WERI-Rb-1 (cell line): ENCODE measurements around the gene CACNA2D2.
A peak's percentile ranks its signal among the peaks of the same experiment; 100 is the strongest.

Experiments
- DNase-seq: peaks from one replicate; pipeline ENCODE4 v3.0.0-alpha.2; 2020
- H3K27ac ChIP-seq: fragments of 250-450 bp; sonication (Bioruptor Pico); 2 replicates; pipeline ENCODE4 v1.5.1; 2020; ENCODE audit warnings: mild to moderate bottlenecking, moderate library complexity
- H3K27me3 ChIP-seq: fragments of 250-450 bp; sonication (Bioruptor Pico); 2 replicates; pipeline ENCODE4 v1.5.1; 2021; ENCODE audit warnings: mild to moderate bottlenecking, low read depth, moderate library complexity; ENCODE audit not compliant: insufficient read depth, severe bottlenecking
- H3K36me3 ChIP-seq: fragments of 250-450 bp; sonication (Bioruptor Pico); 2 replicates; pipeline ENCODE4 v1.5.1; 2020; ENCODE audit warnings: mild to moderate bottlenecking, moderate library complexity
- H3K4me3 ChIP-seq: 2 replicates; pipeline ENCODE4 v1.5.1; 2011; ENCODE audit warnings: low read depth, mild to moderate bottlenecking, control low read depth, low read length
- H3K9me3 ChIP-seq: fragments of 250-450 bp; sonication (Bioruptor Pico); 2 replicates; pipeline ENCODE4 v1.5.1; 2021; ENCODE audit warnings: mild to moderate bottlenecking, moderate library complexity; ENCODE audit not compliant: severe bottlenecking
- CTCF ChIP-seq: IDR thresholded peaks from 2 replicates; pipeline ENCODE4 v1.5.1; 2011; ENCODE audit warnings: low read depth, mild to moderate bottlenecking, control low read depth, inconsistent platforms, low read length

Gene CACNA2D2

GRCh38 chr3:50487181-50487580 lies 16.3 kb downstream of the CACNA2D2 start:
- peak; percentile 24; the same call in 1 of the 2 replicates for TF ChIP-seq CTCF
- no peak for DNase-seq
- H3K27me3 ChIP-seq: no peaks in the 10 kb centered on the region

GRCh38 chr3:50486219-50486888 lies 17.1 kb downstream of the CACNA2D2 start:
- DNase-seq: no peak
- H3K9me3 ChIP-seq: no peaks in the 10 kb centered on the region
- TF ChIP-seq CTCF: no peak
- H3K36me3 ChIP-seq: no peaks in the 10 kb centered on the region
- no peak overlapping the region for H3K27ac ChIP-seq
- H3K4me3 ChIP-seq: no peak overlapping the region
- no peaks in the 10 kb centered on the region for H3K27me3 ChIP-seq

More at GRCh38 chr3:50487181-50487580, 16.3 kb downstream of the CACNA2D2 start:
- Histone ChIP-seq H3K36me3 (no peaks in the 10 kb centered on the region), H3K4me3 (no peak overlapping the region), H3K27ac (no peak overlapping the region), H3K9me3 (no peaks in the 10 kb centered on the region)

GRCh38 chr3:50484722-50485121 lies 18.7 kb downstream of the CACNA2D2 start:
- H3K4me3 ChIP-seq: no peak overlapping the region
- no peak for DNase-seq
- H3K36me3 ChIP-seq: no peaks in the 10 kb centered on the region
- H3K27me3 ChIP-seq: no peaks in the 10 kb centered on the region
- no peaks in the 10 kb centered on the region for H3K9me3 ChIP-seq
- TF ChIP-seq CTCF: no peak
- H3K27ac ChIP-seq: no peak overlapping the region

- no peak for DNase-seq
- H3K4me3 ChIP-seq: no peak overlapping the region
- TF ChIP-seq CTCF: no peak
- H3K36me3 ChIP-seq: no peaks in the 10 kb centered on the region
- H3K27me3 ChIP-seq: no peaks in the 10 kb centered on the region
- H3K9me3 ChIP-seq: no peaks in the 10 kb centered on the region
- H3K27ac ChIP-seq: no peak overlapping the region
Observed at GRCh38 chr3:50483374-50483773, 20.1 kb downstream of the CACNA2D2 start.

GRCh38 chr3:50481992-50482391 lies 21.4 kb downstream of the CACNA2D2 start:
- Histone ChIP-seq H3K27me3 (no peaks in the 10 kb centered on the region), H3K36me3 (no peaks in the 10 kb centered on the region), H3K9me3 (no peaks in the 10 kb centered on the region), H3K27ac (no peak overlapping the region), H3K4me3 (no peak overlapping the region)
- DNase-seq: peak; percentile 23
- no peak for TF ChIP-seq CTCF

GRCh38 chr3:50480471-50480870 lies 23.0 kb downstream of the CACNA2D2 start:
- no peak for DNase-seq
- Histone ChIP-seq H3K27ac (no peak overlapping the region), H3K9me3 (no peaks in the 10 kb centered on the region), H3K27me3 (no peaks in the 10 kb centered on the region), H3K4me3 (no peak overlapping the region), H3K36me3 (no peaks in the 10 kb centered on the region; the same call in 1 of the 2 replicates)
- TF ChIP-seq CTCF: no peak
